Activated T-helper 1 cell treated with anti-CD3 and anti-CD28 coated beads, Interleukin-2, amount 50 U/mL, for 16 hours (primary cell): Measurements from ENCODE around the gene DHRS11.

Experiments used
- DNase-seq, 2 donors: peaks; one replicate each; pipeline ENCODE4 v3.0.0-alpha.2; 2020; ENCODE audit warnings: low read depth in 1 of 2, low spot score in 1 of 2

Gene DHRS11

GRCh38 chr17:36591434-36592315 is at the start of gene DHRS11:
Gene DHRS11 (plus strand): TSS chr17:36591879. CDS start chr17:36592010, 131 bp downstream.
- peak; percentile 46 to 70 for DNase-seq

- DNase-seq = no peak
These were observed 48.9 kb upstream of the DHRS11 start for GRCh38 chr17:36542755-36543154.

GRCh38 chr17:36544044-36544306 is 47.7 kb upstream of the DHRS11 start:
- no peak for DNase-seq

- DNase-seq = peak; percentile 83 to 87
These were observed 47.2 kb upstream of the DHRS11 start, which contains the start of gene GGNBP2 for GRCh38 chr17:36544307-36545076. Gene GGNBP2 (plus strand): TSS chr17:36544919. CDS start chr17:36545725, 806 bp downstream.

GRCh38 chr17:36545077-36545464 is 46.6 kb upstream of the DHRS11 start:
- no peak for DNase-seq

- DNase-seq = peak; percentile 95
These were observed 45.9 kb upstream of the DHRS11 start for GRCh38 chr17:36545465-36546417.

- no peak for DNase-seq
These were observed 45.1 kb upstream of the DHRS11 start for GRCh38 chr17:36546418-36547093.

GRCh38 chr17:36547776-36548175 is 43.9 kb upstream of the DHRS11 start:
- no peak for DNase-seq

- DNase-seq = no peak
These were observed 40.9 kb upstream of the DHRS11 start for GRCh38 chr17:36550491-36551417.

- DNase-seq = no peak
These were observed 38.2 kb upstream of the DHRS11 start for GRCh38 chr17:36553459-36553858.

- no peak for DNase-seq
These were observed 25.6 kb upstream of the DHRS11 start for GRCh38 chr17:36566081-36566480.

GRCh38 chr17:36575028-36575427 is 16.7 kb upstream of the DHRS11 start:
- DNase-seq = no peak

- no peak for DNase-seq
These were observed 14.9 kb upstream of the DHRS11 start for GRCh38 chr17:36576793-36577192.

GRCh38 chr17:36578671-36579070 is 13.0 kb upstream of the DHRS11 start:
- DNase-seq = no peak

GRCh38 chr17:36583787-36584186 is 7.9 kb upstream of the DHRS11 start:
- DNase-seq = no peak

- no peak for DNase-seq
These were observed 5.5 kb upstream of the DHRS11 start for GRCh38 chr17:36586138-36586537.

GRCh38 chr17:36590082-36590481 is 1.6 kb upstream of the DHRS11 start:
- no peak for DNase-seq

- DNase-seq = no peak
These were observed 637 bp downstream of the DHRS11 start for GRCh38 chr17:36592316-36592715.

GRCh38 chr17:36592716-36593321 is 1.1 kb downstream of the DHRS11 start:
- no peak for DNase-seq
